AG09309 (cell line): Measurements from ENCODE around the gene OSER1.

Experiments
- DNase-seq: peaks from one replicate; pipeline ENCODE4 v3.0.0-alpha.2; 2010; ENCODE audit warnings: low read depth
- H3K4me3 ChIP-seq: 2 replicates; pipeline ENCODE4 v1.5.1; 2011; ENCODE audit warnings: mild to moderate bottlenecking, low read depth, low read length, moderate library complexity; ENCODE audit not compliant: control insufficient read depth
- TF ChIP-seq, protein P1 (sequence below): IDR thresholded peaks from 2 replicates; pipeline ENCODE4 v1.5.1; 2011; ENCODE audit warnings: mild to moderate bottlenecking, low read depth, low read length, inconsistent platforms; ENCODE audit not compliant: insufficient read depth, control insufficient read depth; ENCODE audit errors: missing control alignments

Gene OSER1

DNA sequence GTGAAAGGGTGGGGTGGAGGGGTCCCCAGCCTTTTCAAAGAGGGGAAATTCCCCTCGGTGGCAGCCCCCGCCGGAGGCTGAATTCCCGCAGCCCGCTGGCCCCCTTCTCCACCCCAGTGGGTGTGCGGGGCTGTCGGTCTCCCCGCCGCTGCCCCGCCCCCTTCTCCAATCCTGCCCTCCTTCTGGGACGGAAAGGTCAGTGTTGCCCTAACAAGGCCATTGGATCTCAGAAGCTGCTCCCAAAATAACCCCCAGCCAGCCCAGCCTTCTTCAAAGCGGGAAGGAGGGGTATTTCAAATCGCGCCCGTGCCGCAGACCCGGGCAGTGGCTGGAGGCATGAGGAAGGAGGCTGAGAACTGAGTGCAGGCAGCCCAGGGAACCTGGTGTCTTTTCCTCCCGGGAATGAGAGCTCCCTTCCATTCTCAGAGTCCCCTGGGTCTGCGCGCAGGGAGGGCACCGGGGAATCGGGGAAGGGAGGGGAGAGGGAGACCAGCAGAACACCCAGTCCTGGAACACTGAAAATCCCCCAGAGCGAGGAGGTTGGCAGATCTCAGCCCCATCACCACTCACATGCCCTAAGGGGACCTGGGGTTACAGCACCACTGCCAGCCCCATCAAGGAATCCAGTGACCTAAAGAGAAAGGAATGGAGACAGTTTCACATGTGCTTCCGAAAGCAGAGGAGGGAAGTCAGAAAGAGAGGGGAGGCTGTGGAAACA, 23.4 kb downstream of the OSER1 start, which contains the start of gene JPH2:
JPH2 (minus strand) TSS at position 135 of the 718 bp plus-strand sequence. CDS start 483 bp downstream, outside the sequence.
- DNase-seq = no peak
- TF ChIP-seq, protein P1, sequence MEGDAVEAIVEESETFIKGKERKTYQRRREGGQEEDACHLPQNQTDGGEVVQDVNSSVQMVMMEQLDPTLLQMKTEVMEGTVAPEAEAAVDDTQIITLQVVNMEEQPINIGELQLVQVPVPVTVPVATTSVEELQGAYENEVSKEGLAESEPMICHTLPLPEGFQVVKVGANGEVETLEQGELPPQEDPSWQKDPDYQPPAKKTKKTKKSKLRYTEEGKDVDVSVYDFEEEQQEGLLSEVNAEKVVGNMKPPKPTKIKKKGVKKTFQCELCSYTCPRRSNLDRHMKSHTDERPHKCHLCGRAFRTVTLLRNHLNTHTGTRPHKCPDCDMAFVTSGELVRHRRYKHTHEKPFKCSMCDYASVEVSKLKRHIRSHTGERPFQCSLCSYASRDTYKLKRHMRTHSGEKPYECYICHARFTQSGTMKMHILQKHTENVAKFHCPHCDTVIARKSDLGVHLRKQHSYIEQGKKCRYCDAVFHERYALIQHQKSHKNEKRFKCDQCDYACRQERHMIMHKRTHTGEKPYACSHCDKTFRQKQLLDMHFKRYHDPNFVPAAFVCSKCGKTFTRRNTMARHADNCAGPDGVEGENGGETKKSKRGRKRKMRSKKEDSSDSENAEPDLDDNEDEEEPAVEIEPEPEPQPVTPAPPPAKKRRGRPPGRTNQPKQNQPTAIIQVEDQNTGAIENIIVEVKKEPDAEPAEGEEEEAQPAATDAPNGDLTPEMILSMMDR = no peak
- peak within 1 kb of the TSS; percentile 52 for H3K4me3 ChIP-seq

DNA sequence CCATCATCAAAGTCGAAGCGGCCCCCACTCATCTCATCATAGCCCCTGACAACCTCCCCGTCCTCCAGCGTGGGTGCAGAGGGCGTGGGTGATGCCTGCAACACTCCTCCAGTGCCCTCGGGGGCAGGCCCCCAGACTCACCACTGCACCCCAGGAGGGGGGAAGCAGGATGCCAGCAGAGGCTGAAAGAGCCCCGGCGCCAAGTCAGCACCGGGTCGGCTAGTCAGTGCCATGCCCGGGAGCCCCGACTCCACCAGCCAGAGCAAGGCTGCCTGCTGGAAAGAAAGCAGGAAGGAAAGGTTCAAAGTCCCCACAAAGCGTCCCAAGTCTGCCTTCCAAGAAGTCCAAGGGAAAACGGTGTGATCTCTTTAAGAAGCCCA, 23.9 kb downstream of the OSER1 start:
- peak overlapping the region; percentile 52 for H3K4me3 ChIP-seq
- no peak for DNase-seq
- TF ChIP-seq, protein P1 = no peak

DNA sequence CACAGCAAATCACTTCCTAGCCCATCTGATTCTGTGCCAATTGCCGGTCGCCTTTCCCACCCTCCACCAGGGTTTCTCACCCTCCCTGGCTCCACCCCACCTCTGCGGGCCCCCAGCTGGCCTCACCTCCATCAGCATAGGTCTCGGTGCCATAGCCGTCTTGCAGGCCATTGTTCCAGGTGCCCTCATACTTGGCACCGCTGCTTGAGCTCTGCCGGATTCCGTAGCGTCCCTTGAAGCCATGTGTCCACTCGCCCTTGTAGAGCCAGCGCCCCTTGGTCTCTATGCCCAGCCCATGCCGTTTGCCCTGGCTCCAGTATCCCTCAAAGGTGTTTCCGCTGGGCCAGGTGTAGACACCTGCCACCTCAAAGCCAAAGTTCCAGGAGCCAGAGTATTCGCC, 24.4 kb downstream of the OSER1 start:
- DNase-seq = no peak
- TF ChIP-seq, protein P1 = no peak
- peak overlapping the region; percentile 52 for H3K4me3 ChIP-seq

DNA sequence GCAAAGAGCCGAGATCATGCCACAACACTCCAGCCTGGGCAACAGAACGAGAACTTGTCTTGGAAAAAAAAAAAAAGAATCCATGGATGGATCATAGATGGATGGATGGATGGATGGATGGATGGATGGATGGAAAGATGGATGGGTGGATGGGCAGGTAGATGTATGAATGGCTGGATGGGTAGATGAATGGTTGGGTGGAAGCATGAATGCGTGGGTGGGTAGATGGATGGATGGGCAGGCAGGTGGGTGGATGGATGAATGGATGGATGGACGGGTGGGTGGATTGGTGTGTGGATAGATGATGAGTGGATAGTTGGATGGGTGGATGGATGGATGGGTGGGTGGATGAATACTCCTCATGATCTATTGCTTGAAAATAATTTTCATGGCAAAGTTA, 25.0 kb downstream of the OSER1 start:
- H3K4me3 ChIP-seq = no peak overlapping the region
- no peak for DNase-seq
- TF ChIP-seq, protein P1 = no peak

DNA sequence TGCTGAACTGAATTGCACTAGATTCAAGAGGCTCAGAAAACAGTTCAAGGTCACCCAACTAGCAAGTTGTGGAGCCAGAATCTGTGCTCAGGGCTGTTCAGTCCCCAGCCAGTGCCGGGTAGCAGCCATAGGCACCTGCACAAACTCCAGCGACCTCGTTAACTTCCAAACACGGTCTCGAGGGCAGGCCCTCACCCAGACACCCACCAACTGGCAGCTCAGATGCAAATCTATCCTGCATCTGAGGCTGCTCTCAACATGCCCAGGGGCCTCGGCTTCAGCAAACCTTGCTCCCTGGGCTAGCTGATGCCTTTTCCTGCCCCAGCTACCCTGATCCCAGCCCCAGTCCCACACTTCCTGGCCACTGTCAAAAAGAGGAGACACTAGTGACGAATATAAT, 27.3 kb downstream of the OSER1 start:
- TF ChIP-seq, protein P1 = no peak
- no peak for DNase-seq
- H3K4me3 ChIP-seq = no peak overlapping the region

DNA sequence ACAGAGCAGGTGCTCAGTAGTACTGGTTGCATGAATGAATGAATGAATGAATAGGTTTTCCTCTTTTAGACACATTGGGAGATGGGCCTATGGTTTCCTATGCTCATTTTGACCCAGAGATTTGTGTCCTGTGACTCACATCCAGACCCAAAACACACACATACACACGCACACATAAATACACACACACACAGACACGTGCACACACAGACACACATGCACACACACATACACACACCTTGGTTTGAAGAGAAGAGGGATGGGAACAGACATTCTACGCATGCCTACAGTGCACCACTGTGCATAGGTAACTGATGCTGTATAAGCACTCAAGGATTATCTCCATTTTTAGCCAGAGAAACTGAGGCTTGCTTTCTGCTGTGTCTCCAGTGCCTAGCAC, 27.7 kb downstream of the OSER1 start:
- no peak for DNase-seq
- TF ChIP-seq, protein P1 = no peak
- H3K4me3 ChIP-seq = no peak overlapping the region
